K562 (cell line): ENCODE data around the gene ZNF613. TPM values are rescaled to one million over a fixed set of nuclear protein-coding genes. Genes with fewer than 3 reads are reported as not detected.

Source experiments
- DNMT1 ChIP-seq: fragments of 450-650 bp; IDR thresholded peaks from 2 replicates; pipeline ENCODE4 v1.6.1; 2016; ENCODE audit warnings: antibody characterized with exemption, mild to moderate bottlenecking
- HDAC2 ChIP-seq: fragments of 450-650 bp; IDR thresholded peaks from 2 replicates; pipeline ENCODE4 v1.6.1; 2016; ENCODE audit warnings: mild to moderate bottlenecking
- OTX1 ChIP-seq: fragments of 450-650 bp; formaldehyde crosslinking; IDR thresholded peaks from 2 replicates; pipeline ENCODE4 v1.4.0; 2022; ENCODE audit warnings: mild to moderate bottlenecking
- RCOR1 ChIP-seq, 2 experiments: IDR thresholded peaks; 2 replicates each; pipeline ENCODE4 v1.6.1; 2012; ENCODE audit warnings: low read depth in 2 of 2, low read length in 2 of 2, borderline replicate concordance in 1 of 2, improper control_type of control experiment in 1 of 2
- SFPQ ChIP-seq: fragments of 200-400 bp; formaldehyde crosslinking; IDR thresholded peaks from 2 replicates; pipeline ENCODE4 v1.6.1; 2017; ENCODE audit warnings: mild to moderate bottlenecking, low read depth, low read length, moderate library complexity
- SOX6 ChIP-seq: fragments of 450-650 bp; IDR thresholded peaks from 2 replicates; pipeline ENCODE4 v1.6.1; 2014; ENCODE audit warnings: mild to moderate bottlenecking
- THRA ChIP-seq: fragments of 450-650 bp; IDR thresholded peaks from 2 replicates; pipeline ENCODE4 v1.6.1; 2017; ENCODE audit warnings: mild to moderate bottlenecking, moderate library complexity
- ZNF121 ChIP-seq: sonication (generic); formaldehyde crosslinking; conservative IDR thresholded peaks from 2 replicates; pipeline ENCODE4 v1.8.0; 2022; ENCODE audit warnings: missing genetic modification reagents
- ZNF24 ChIP-seq: fragments of 450-650 bp; IDR thresholded peaks from 2 replicates; pipeline ENCODE4 v1.6.1; 2016
- polyA plus RNA-seq, 8 experiments: library from polyadenylated mRNA; depleted of rRNA in 4 of 8; stranded (reverse) in 5 of 8; unstranded in 3 of 8; fragments of >200 nt; fragmentation: Nextera tagmentation in 2 of 8; fragmentation: Illumina TruSeq in 1 of 8; extraction: Ambion mirVana in 2 of 8; extraction: Trizol in 1 of 8; gene quantifications; 2 replicates each; pipeline versions ENCODE4 v1.2.1 to v1.2.3, GENCODE V29; 2011 to 2014; ENCODE audit warnings: inconsistent platforms in 1 of 8, missing spikeins in 1 of 8
- total RNA-seq, 7 experiments: library from RNA; depleted of rRNA in 6 of 7; stranded (reverse); fragments of >200 nt in 6 of 7; fragmentation: Illumina TruSeq in 2 of 7; extraction: Trizol in 2 of 7; gene quantifications; 2 replicates each; pipeline versions ENCODE4 v1.2.1 to v1.2.3, GENCODE V29; 2011 to 2021; ENCODE audit warnings: low replicate concordance in 1 of 7
- TF ChIP-seq, protein P1 (sequence below): fragments of 450-650 bp; IDR thresholded peaks from 2 replicates; pipeline ENCODE4 v1.6.1; 2016; ENCODE audit warnings: mild to moderate bottlenecking, moderate library complexity
- TF ChIP-seq, protein P2 (sequence below), 2 experiments: fragments of 250-450 bp in 1 of 2; fragments of 450-650 bp in 1 of 2; sonication (Bioruptor Pico) in 1 of 2; IDR thresholded peaks; 2 replicates each; pipeline versions ENCODE4 v1.6.1 to v1.8.0; 2016 to 2021; ENCODE audit warnings: mild to moderate bottlenecking in 2 of 2, moderate library complexity in 2 of 2, missing compliant biosample characterization in 1 of 2, missing genetic modification characterization in 1 of 2

Gene ZNF613
- total and polyA plus RNA-seq, 9 of the 15 experiments (the other 6 are each of a cell fraction or from before 2014, with no cell fraction given): 2.1 to 4.5 (median 2.7) TPM

DNA sequence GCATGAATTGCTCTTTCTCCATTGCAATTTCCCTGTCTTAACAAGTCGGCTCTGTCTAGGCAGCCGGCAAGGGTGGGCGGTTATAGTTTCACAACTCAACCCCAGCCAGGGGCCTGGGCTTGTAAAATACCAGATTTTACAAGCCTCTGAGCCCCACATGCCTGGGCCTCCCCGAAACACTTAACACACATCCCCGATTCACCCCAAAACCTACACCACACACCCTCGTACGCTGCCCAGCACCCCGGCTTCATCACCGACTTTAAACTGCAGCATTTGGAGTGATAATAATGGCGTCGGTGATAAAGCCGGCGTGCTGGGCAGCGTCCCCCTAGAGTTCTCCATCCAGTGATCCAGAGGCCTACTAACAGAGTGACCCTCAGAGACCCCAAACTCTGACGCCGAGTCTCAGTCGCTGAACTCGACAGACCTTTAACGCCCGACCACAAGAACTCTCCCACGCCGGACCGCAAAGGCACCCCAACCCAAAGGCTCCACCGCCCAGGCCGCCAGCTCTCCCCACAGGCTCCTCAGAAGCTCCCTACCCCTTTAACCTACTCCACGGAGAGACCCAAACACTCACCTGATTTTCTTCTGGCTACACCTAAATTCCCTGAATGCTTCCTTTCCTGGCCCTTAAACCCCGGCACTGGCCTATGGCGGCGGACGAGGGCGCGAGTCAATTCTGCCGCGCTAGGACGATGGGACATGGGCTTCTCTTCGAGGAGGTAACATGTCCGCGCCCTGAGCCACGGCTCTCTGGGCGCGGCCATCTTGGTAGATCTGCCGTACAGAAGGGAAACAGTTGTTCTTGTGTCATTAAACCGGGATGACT, 22.7 kb upstream of the ZNF613 start, which contains the start of gene ZNF649 (continued):
- TF ChIP-seq, protein P1, sequence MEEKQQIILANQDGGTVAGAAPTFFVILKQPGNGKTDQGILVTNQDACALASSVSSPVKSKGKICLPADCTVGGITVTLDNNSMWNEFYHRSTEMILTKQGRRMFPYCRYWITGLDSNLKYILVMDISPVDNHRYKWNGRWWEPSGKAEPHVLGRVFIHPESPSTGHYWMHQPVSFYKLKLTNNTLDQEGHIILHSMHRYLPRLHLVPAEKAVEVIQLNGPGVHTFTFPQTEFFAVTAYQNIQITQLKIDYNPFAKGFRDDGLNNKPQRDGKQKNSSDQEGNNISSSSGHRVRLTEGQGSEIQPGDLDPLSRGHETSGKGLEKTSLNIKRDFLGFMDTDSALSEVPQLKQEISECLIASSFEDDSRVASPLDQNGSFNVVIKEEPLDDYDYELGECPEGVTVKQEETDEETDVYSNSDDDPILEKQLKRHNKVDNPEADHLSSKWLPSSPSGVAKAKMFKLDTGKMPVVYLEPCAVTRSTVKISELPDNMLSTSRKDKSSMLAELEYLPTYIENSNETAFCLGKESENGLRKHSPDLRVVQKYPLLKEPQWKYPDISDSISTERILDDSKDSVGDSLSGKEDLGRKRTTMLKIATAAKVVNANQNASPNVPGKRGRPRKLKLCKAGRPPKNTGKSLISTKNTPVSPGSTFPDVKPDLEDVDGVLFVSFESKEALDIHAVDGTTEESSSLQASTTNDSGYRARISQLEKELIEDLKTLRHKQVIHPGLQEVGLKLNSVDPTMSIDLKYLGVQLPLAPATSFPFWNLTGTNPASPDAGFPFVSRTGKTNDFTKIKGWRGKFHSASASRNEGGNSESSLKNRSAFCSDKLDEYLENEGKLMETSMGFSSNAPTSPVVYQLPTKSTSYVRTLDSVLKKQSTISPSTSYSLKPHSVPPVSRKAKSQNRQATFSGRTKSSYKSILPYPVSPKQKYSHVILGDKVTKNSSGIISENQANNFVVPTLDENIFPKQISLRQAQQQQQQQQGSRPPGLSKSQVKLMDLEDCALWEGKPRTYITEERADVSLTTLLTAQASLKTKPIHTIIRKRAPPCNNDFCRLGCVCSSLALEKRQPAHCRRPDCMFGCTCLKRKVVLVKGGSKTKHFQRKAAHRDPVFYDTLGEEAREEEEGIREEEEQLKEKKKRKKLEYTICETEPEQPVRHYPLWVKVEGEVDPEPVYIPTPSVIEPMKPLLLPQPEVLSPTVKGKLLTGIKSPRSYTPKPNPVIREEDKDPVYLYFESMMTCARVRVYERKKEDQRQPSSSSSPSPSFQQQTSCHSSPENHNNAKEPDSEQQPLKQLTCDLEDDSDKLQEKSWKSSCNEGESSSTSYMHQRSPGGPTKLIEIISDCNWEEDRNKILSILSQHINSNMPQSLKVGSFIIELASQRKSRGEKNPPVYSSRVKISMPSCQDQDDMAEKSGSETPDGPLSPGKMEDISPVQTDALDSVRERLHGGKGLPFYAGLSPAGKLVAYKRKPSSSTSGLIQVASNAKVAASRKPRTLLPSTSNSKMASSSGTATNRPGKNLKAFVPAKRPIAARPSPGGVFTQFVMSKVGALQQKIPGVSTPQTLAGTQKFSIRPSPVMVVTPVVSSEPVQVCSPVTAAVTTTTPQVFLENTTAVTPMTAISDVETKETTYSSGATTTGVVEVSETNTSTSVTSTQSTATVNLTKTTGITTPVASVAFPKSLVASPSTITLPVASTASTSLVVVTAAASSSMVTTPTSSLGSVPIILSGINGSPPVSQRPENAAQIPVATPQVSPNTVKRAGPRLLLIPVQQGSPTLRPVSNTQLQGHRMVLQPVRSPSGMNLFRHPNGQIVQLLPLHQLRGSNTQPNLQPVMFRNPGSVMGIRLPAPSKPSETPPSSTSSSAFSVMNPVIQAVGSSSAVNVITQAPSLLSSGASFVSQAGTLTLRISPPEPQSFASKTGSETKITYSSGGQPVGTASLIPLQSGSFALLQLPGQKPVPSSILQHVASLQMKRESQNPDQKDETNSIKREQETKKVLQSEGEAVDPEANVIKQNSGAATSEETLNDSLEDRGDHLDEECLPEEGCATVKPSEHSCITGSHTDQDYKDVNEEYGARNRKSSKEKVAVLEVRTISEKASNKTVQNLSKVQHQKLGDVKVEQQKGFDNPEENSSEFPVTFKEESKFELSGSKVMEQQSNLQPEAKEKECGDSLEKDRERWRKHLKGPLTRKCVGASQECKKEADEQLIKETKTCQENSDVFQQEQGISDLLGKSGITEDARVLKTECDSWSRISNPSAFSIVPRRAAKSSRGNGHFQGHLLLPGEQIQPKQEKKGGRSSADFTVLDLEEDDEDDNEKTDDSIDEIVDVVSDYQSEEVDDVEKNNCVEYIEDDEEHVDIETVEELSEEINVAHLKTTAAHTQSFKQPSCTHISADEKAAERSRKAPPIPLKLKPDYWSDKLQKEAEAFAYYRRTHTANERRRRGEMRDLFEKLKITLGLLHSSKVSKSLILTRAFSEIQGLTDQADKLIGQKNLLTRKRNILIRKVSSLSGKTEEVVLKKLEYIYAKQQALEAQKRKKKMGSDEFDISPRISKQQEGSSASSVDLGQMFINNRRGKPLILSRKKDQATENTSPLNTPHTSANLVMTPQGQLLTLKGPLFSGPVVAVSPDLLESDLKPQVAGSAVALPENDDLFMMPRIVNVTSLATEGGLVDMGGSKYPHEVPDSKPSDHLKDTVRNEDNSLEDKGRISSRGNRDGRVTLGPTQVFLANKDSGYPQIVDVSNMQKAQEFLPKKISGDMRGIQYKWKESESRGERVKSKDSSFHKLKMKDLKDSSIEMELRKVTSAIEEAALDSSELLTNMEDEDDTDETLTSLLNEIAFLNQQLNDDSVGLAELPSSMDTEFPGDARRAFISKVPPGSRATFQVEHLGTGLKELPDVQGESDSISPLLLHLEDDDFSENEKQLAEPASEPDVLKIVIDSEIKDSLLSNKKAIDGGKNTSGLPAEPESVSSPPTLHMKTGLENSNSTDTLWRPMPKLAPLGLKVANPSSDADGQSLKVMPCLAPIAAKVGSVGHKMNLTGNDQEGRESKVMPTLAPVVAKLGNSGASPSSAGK: peak; percentile 86
- TF ChIP-seq ZNF121 (CRISPR knock-in tag) (no peak), DNMT1 (peak; percentile 49; the same call in 1 of the 2 replicates), RCOR1 (IDR thresholded peaks at IDR 0.05; ENCODE audit: borderline replicate concordance in 1 of 2, low read depth in 2 of 2, low read length in 2 of 2) (peak in 1 of 2 experiments; percentile 42; a peak in 1 of 4 replicates), HDAC2 (0 out of 2 replicates have a peak, but pooled peaks have one; percentile 53), OTX1 (peak; percentile 80; the same call in 1 of the 2 replicates), ZNF24 (no peak), SFPQ (no peak), THRA (no peak), SOX6 (peak; percentile 23; the same call in 1 of the 2 replicates)
- TF ChIP-seq, protein P2, sequence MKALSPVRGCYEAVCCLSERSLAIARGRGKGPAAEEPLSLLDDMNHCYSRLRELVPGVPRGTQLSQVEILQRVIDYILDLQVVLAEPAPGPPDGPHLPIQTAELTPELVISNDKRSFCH (CRISPR knock-in tag; IDR thresholded peaks at IDR 0.05): no peak
- TF ChIP-seq, protein P2 (tag; IDR thresholded peaks at IDR 0.05): peak; percentile 79; the same call in 1 of the 2 replicates
